Esophagus squamous epithelium (tissue), 4 donors: ENCODE results near the gene AP5Z1.

Experiments used
- CTCF ChIP-seq, 6 experiments: fragments of 450-650 bp in 4 of 6; fragments of 200-600 bp in 2 of 6; sonication (generic) in 2 of 6; IDR thresholded peaks; one replicate each; pipeline ENCODE4 v1.5.1; 2016 to 2019; ENCODE audit warnings: antibody characterized with exemption in 6 of 6, mild to moderate bottlenecking in 4 of 6, moderate library complexity in 4 of 6
- POLR2A ChIP-seq, 4 donors: fragments of 450-650 bp; IDR thresholded peaks; one replicate each; pipeline ENCODE4 v1.6.1; 2017; ENCODE audit warnings: antibody characterized with exemption in 4 of 4, mild to moderate bottlenecking in 4 of 4, moderate library complexity in 3 of 4

- TF ChIP-seq CTCF (IDR thresholded peaks at IDR 0.05), result no peak
- TF ChIP-seq POLR2A (IDR thresholded peaks at IDR 0.05), result no peak
These were observed 23.9 kb upstream of the AP5Z1 start for GRCh38 chr7:4751398-4751947.
